Osteoblast (primary cell): ENCODE results near the gene RUNX2. TPM values are rescaled to one million over a fixed set of nuclear protein-coding genes. Genes with fewer than 3 reads are reported as not detected.

Experiments
- DNase-seq: peaks from one replicate; pipeline ENCODE4 v3.0.0; 2011; ENCODE audit warnings: low spot score, mixed read lengths; ENCODE audit not compliant: insufficient read length; ENCODE audit errors: missing footprints
- H2AFZ ChIP-seq: 2 replicates; pipeline ENCODE4 v1.6.0; 2011; ENCODE audit warnings: mild to moderate bottlenecking, low read length
- H3K27ac ChIP-seq: 2 replicates; pipeline ENCODE4 v1.5.1; 2011; ENCODE audit warnings: mild to moderate bottlenecking, low read depth, low read length, moderate library complexity
- H3K27me3 ChIP-seq: 2 replicates; pipeline ENCODE4 v1.6.0; 2012; ENCODE audit warnings: mild to moderate bottlenecking, control low read depth, inconsistent platforms, low read length, moderate library complexity; ENCODE audit not compliant: insufficient read depth
- H3K36me3 ChIP-seq: 2 replicates; pipeline ENCODE4 v1.5.1; 2011; ENCODE audit warnings: mild to moderate bottlenecking, low read length, control low read depth, moderate library complexity; ENCODE audit not compliant: insufficient read depth
- H3K4me1 ChIP-seq: 2 replicates; pipeline ENCODE4 v1.5.1; 2011; ENCODE audit warnings: mild to moderate bottlenecking, low read length, control low read depth, moderate library complexity; ENCODE audit not compliant: insufficient read depth
- H3K4me2 ChIP-seq: 2 replicates; pipeline ENCODE4 v1.6.0; 2011; ENCODE audit warnings: mild to moderate bottlenecking, low read length; ENCODE audit not compliant: insufficient read depth
- H3K4me3 ChIP-seq: fragments of 200-600 bp; sonication (generic); 3 replicates; pipeline ENCODE4 v1.5.1; 2012; ENCODE audit warnings: mild to moderate bottlenecking, low read length, inconsistent platforms; ENCODE audit not compliant: insufficient read depth
- H3K79me2 ChIP-seq: 2 replicates; pipeline ENCODE4 v1.6.0; 2012; ENCODE audit warnings: mild to moderate bottlenecking, low read length, control low read depth, inconsistent platforms; ENCODE audit not compliant: insufficient read depth
- H3K9me3 ChIP-seq: 2 replicates; pipeline ENCODE4 v1.5.1; 2011; ENCODE audit warnings: low read depth, low read length, control low read depth
- H4K20me1 ChIP-seq: 2 replicates; pipeline ENCODE4 v1.6.0; 2012; ENCODE audit warnings: mild to moderate bottlenecking, low read length, control low read depth; ENCODE audit not compliant: insufficient read depth
- total RNA-seq: library from RNA; depleted of rRNA; stranded (reverse); fragments of >200 nt; gene quantifications from 2 replicates; pipeline ENCODE4 v1.2.3, GENCODE V29; 2012
- TF ChIP-seq, protein P1 (sequence below): IDR thresholded peaks from 2 replicates; pipeline ENCODE4 v1.5.1; 2011; ENCODE audit warnings: mild to moderate bottlenecking, low read depth, low read length, moderate library complexity; ENCODE audit errors: extremely low read depth

The RUNX2 gene
- total RNA-seq, 1 donor: 30.0 TPM

GRCh38 chr6:45697605-45698004 is 369.5 kb downstream of the RUNX2 start:
- no peak overlapping the region for H3K4me3 ChIP-seq
- H3K4me1 ChIP-seq: peaks cover 18% of the 10 kb centered on the region
- no peaks in the 10 kb centered on the region for H4K20me1 ChIP-seq
- H2AFZ ChIP-seq: no peak overlapping the region
- TF ChIP-seq, protein P1, sequence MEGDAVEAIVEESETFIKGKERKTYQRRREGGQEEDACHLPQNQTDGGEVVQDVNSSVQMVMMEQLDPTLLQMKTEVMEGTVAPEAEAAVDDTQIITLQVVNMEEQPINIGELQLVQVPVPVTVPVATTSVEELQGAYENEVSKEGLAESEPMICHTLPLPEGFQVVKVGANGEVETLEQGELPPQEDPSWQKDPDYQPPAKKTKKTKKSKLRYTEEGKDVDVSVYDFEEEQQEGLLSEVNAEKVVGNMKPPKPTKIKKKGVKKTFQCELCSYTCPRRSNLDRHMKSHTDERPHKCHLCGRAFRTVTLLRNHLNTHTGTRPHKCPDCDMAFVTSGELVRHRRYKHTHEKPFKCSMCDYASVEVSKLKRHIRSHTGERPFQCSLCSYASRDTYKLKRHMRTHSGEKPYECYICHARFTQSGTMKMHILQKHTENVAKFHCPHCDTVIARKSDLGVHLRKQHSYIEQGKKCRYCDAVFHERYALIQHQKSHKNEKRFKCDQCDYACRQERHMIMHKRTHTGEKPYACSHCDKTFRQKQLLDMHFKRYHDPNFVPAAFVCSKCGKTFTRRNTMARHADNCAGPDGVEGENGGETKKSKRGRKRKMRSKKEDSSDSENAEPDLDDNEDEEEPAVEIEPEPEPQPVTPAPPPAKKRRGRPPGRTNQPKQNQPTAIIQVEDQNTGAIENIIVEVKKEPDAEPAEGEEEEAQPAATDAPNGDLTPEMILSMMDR: no peak
- no peaks in the 10 kb centered on the region for H3K36me3 ChIP-seq
- H3K79me2 ChIP-seq: no peaks in the 10 kb centered on the region
- peak; percentile 83 for DNase-seq
- H3K27ac ChIP-seq: peak overlapping the region; percentile 89
- H3K4me2 ChIP-seq: peak overlapping the region; percentile 33
- H3K27me3 ChIP-seq: no peaks in the 10 kb centered on the region
- no peaks in the 10 kb centered on the region for H3K9me3 ChIP-seq

GRCh38 chr6:45698046-45698445 is 369.9 kb downstream of the RUNX2 start:
- Histone ChIP-seq H2AFZ (no peak overlapping the region), H3K4me1 (peaks cover 21% of the 10 kb centered on the region), H4K20me1 (no peaks in the 10 kb centered on the region), H3K4me2 (peak overlapping the region; percentile 33), H3K36me3 (no peaks in the 10 kb centered on the region), H3K9me3 (no peaks in the 10 kb centered on the region), H3K27ac (peak overlapping the region; percentile 89), H3K27me3 (no peaks in the 10 kb centered on the region), H3K4me3 (no peak overlapping the region), H3K79me2 (no peaks in the 10 kb centered on the region)
- no peak for DNase-seq
- TF ChIP-seq, protein P1: no peak

DNA sequence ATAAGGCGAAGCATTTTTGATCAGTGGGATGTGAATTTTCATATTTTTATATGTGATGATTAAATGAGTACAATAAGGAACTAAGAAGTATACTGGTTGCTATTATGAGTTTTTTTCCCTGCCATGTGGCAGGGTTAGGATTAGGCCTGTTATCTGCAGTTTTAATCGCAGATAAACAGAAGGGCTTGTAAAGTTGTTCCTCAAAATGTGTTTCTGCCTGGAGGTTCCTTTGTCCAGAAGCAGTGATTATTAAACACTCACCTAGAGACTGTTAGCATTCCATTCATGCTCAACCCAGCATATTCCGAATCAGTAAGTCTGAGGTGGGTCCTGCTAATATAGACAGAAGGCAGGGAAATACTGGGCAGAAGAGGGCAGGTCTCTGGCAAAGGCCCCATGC is 371.5 kb downstream of the RUNX2 start:
- Histone ChIP-seq H3K4me2 (no peak overlapping the region), H3K79me2 (no peaks in the 10 kb centered on the region), H4K20me1 (no peaks in the 10 kb centered on the region), H3K27ac (no peak overlapping the region), H3K9me3 (no peaks in the 10 kb centered on the region), H3K4me3 (no peak overlapping the region), H3K27me3 (no peaks in the 10 kb centered on the region), H3K4me1 (peaks cover 31% of the 10 kb centered on the region), H2AFZ (no peak overlapping the region), H3K36me3 (no peaks in the 10 kb centered on the region)
- TF ChIP-seq, protein P1: no peak
- no peak for DNase-seq

DNA sequence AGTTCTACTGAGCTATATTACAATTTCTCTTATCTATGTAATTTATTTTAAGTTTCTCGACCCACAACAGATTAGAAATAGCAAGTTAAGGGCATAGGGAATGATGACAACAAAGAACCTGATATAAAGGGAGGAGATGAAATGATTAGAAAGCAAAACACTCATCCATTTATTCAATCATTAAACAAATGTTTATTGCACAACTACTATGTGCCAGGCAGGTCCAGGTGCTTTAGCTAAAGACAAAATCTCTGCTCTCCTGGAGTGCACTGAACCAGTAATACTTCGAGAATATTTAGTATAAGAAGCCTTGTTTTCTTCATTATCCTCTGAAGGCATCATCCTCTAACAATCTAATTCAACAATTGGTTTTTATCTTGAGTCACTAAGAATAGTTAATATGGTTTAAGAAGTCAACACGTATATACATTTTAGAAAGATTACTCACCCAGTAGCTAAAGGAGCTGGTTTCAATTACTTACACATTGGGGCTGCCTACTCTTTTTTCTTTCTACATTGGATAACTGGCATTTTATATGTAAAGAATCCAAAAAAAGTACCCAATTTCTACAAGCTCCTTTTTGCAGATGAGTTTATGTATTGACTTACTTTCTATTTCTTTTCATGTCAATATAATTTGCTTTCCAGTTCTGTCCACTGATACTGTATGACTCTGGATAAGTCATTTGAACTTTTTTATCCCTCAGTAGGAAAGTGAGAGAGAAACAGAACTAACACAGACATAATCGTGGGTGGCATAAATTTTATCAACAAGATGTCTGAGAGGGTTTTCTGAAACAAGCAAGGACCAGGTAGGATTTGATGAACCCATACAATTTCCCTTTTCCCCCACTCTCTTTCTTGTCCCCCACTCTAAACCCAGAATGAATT is 375.0 kb downstream of the RUNX2 start:
- no peak overlapping the region for H2AFZ ChIP-seq

More for the DNA sequence above, 375.0 kb downstream of the RUNX2 start:
- H3K79me2 ChIP-seq: no peaks in the 10 kb centered on the region
- no peaks in the 10 kb centered on the region for H3K36me3 ChIP-seq
- peak overlapping the region; percentile 52 for H3K27ac ChIP-seq
- peak overlapping the region; percentile 42 for H3K4me2 ChIP-seq
- TF ChIP-seq, protein P1: no peak
- H3K27me3 ChIP-seq: no peaks in the 10 kb centered on the region
- H3K4me3 ChIP-seq: no peak overlapping the region
- DNase-seq: peak; percentile 25
- H3K4me1 ChIP-seq: peaks cover 16% of the 10 kb centered on the region
- H3K9me3 ChIP-seq: no peaks in the 10 kb centered on the region
- no peaks in the 10 kb centered on the region for H4K20me1 ChIP-seq
